AG08395 (cell line): ENCODE results near the gene GRB2.
"Not testable (repeated sequence)": the region's sequence is repeated elsewhere in the genome, so short reads cannot be mapped to it uniquely, and the experiment has no call there.

Experiments
- DNase-seq: peaks from one replicate; pipeline ENCODE4 v3.0.0; 2012; ENCODE audit warnings: mixed read lengths, low spot score

GRB2 gene

GRCh38 chr17:75387771-75388170, 17.7 kb downstream of the GRB2 start:
- no peak for DNase-seq

GRCh38 chr17:75386430-75386829, 19.0 kb downstream of the GRB2 start:
- DNase-seq, result no peak

- no peak for DNase-seq
Observed at GRCh38 chr17:75384751-75385150, 20.7 kb downstream of the GRB2 start.

- no peak for DNase-seq
Observed at GRCh38 chr17:75383842-75384195, 21.7 kb downstream of the GRB2 start.

- DNase-seq, result no peak
Observed at GRCh38 chr17:75380750-75381149, 24.7 kb downstream of the GRB2 start.

GRCh38 chr17:75380315-75380714, 25.2 kb downstream of the GRB2 start:
- DNase-seq, result no peak

GRCh38 chr17:75379426-75379825, 26.1 kb downstream of the GRB2 start:
- not testable (repeated sequence) for DNase-seq

- no peak for DNase-seq
Observed at GRCh38 chr17:75373280-75373679, 32.2 kb downstream of the GRB2 start.

- no peak for DNase-seq
Observed at GRCh38 chr17:75371981-75372380, 33.5 kb downstream of the GRB2 start.

- no peak for DNase-seq
Observed at GRCh38 chr17:75371339-75371738, 34.1 kb downstream of the GRB2 start.

GRCh38 chr17:75370286-75370915, 35.1 kb downstream of the GRB2 start:
- DNase-seq, result no peak

- not testable (repeated sequence) for DNase-seq
Observed at GRCh38 chr17:75367838-75368789, 37.4 kb downstream of the GRB2 start.

GRCh38 chr17:75367312-75367711, 38.2 kb downstream of the GRB2 start:
- DNase-seq, result no peak

GRCh38 chr17:75366432-75366831, 39.0 kb downstream of the GRB2 start:
- DNase-seq, result no peak

- no peak for DNase-seq
Observed at GRCh38 chr17:75365931-75366275, 39.6 kb downstream of the GRB2 start.

GRCh38 chr17:75365009-75365930, 40.2 kb downstream of the GRB2 start:
- DNase-seq, result no peak

GRCh38 chr17:75364078-75364477, 41.4 kb downstream of the GRB2 start:
- peak; percentile 68 for DNase-seq

- no peak for DNase-seq
Observed at GRCh38 chr17:75361996-75362395, 43.5 kb downstream of the GRB2 start.

- no peak for DNase-seq
Observed at GRCh38 chr17:75361344-75361743, 44.1 kb downstream of the GRB2 start.

GRCh38 chr17:75356260-75356937, 49.1 kb downstream of the GRB2 start:
- no peak for DNase-seq

- no peak for DNase-seq
Observed at GRCh38 chr17:75353176-75353575, 52.3 kb downstream of the GRB2 start.

- DNase-seq, result no peak
Observed at GRCh38 chr17:75352079-75352569, 53.4 kb downstream of the GRB2 start.
